HFFc6 (cell line): ENCODE measurements around the gene SEC23A. TPM values are rescaled to one million over a fixed set of nuclear protein-coding genes. Genes with fewer than 3 reads are reported as not detected.
A peak's percentile ranks its signal among the peaks of the same experiment; 100 is the strongest.
"Not testable (repeated sequence)": the region's sequence is repeated elsewhere in the genome, so short reads cannot be mapped to it uniquely, and the experiment has no call there.

Experiments used
- DNase-seq: peaks from one replicate; pipeline ENCODE4 v3.0.0-alpha.2; 2018
- H3K27ac Mint-ChIP-seq: 2 replicates; pipeline ENCODE4 v1.8.0; 2020; ENCODE audit warnings: mild to moderate bottlenecking, mixed read lengths
- H3K27me3 Mint-ChIP-seq: 2 replicates; pipeline ENCODE4 v1.8.0; 2021; ENCODE audit warnings: mild to moderate bottlenecking, moderate library complexity, mixed read lengths; ENCODE audit not compliant: insufficient read depth
- H3K36me3 Mint-ChIP-seq: 2 replicates; pipeline ENCODE4 v1.8.0; 2021; ENCODE audit warnings: low read depth, mixed read lengths
- H3K4me1 Mint-ChIP-seq: 2 replicates; pipeline ENCODE4 v1.8.0; 2020; ENCODE audit warnings: low read depth, mixed read lengths
- H3K4me3 Mint-ChIP-seq: 2 replicates; pipeline ENCODE4 v1.8.0; 2020; ENCODE audit warnings: mild to moderate bottlenecking, moderate library complexity, mixed read lengths
- H3K9me3 Mint-ChIP-seq: 2 replicates; pipeline ENCODE4 v1.8.0; 2020; ENCODE audit warnings: mild to moderate bottlenecking, mixed read lengths
- total RNA-seq, 6 experiments: library from RNA; stranded (reverse); fragmentation: NEBNext Ultra II Directional; extraction: Animal tissue kit (Norgen Biotek cat#: 25700); gene quantifications; 2 replicates in 1 of 6; 3 replicates in 5 of 6; pipeline ENCODE4 v1.2.3, GENCODE V29; 2021
- TF ChIP-seq, protein P1 (sequence below): fragments of 200-600 bp; sonication (generic); IDR thresholded peaks from 2 replicates; pipeline ENCODE4 v1.5.0; 2021; ENCODE audit warnings: antibody characterized with exemption, mild to moderate bottlenecking

Gene SEC23A
- total RNA-seq, 6 experiments from 2014 or later = 199 to 255 (median 241) TPM

DNA sequence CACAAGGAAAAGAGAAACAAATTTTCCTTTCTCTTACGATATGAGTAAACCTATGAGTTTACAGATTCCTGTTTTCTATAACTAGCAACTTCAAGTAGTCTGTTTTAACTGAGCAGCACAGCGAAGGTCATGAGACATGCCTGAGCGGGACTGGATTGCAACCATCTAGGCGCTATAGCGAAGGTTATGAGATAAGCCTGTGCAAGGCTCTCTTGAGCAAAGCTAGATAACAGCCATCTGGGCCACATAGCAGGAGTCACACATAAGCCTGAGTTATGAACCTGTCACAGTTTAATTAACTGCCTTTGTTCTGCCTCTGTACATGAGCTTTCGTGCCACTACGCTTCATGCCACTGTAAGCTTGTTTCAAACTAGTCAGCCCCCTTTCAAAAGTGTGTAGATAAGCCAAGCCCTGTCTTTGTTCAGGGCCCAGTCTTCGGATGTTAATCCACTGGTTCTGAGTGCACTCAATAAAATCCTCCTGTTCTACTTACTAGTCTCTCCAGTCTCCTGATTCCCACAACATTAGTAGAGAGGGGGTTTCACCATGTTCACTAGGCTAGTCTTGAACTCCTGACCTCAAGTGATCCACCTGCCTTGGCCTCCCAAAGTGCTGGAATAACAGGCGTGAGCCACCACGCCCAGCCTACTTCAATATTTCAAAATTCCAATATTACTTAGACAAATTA, 47.1 kb downstream of the SEC23A start:
- H3K36me3 Mint-ChIP-seq = peaks cover 72% of the 10 kb centered on the region

DNA sequence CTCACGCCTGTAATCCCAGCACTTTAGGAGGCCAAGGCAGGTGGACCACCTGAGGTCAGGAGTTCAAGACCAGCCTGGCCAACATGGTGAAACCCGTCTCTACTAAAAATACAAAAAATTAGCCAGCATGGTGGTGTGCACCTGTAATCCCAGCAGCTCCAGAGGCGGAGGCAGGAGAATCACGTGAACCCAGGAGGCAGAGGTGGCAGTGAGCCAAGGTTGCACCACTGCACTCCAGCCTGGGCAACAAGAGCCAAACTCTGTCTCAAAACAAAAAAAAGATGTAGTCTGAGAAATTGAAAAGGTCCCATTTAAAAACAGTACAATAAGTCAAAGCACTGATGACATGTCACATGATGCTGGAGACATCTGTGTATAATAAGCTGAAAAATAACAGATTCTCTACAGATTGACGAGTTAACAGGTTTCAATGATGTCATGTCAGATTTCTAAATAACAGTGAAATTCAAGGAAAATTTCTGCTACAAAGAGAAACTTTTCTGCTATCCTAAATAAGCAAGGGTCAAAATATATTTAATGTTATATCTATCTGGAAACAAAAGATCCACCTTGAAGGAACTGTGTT, 50.1 kb downstream of the SEC23A start:
- not testable (repeated sequence) for H3K27ac Mint-ChIP-seq, H3K9me3 Mint-ChIP-seq, H3K27me3 Mint-ChIP-seq, H3K4me3 Mint-ChIP-seq, DNase-seq
- Mint-ChIP-seq H3K4me1 (peaks cover 29% of the 10 kb centered on the region), H3K36me3 (peaks cover 67% of the 10 kb centered on the region)

More for the DNA sequence above, 47.1 kb downstream of the SEC23A start:
- Mint-ChIP-seq H3K9me3 (peaks cover 9% of the 10 kb centered on the region), H3K27me3 (no peaks in the 10 kb centered on the region), H3K27ac (no peak overlapping the region), H3K4me1 (peaks cover 28% of the 10 kb centered on the region), H3K4me3 (no peak overlapping the region)
- DNase-seq = no peak
- TF ChIP-seq, protein P1, sequence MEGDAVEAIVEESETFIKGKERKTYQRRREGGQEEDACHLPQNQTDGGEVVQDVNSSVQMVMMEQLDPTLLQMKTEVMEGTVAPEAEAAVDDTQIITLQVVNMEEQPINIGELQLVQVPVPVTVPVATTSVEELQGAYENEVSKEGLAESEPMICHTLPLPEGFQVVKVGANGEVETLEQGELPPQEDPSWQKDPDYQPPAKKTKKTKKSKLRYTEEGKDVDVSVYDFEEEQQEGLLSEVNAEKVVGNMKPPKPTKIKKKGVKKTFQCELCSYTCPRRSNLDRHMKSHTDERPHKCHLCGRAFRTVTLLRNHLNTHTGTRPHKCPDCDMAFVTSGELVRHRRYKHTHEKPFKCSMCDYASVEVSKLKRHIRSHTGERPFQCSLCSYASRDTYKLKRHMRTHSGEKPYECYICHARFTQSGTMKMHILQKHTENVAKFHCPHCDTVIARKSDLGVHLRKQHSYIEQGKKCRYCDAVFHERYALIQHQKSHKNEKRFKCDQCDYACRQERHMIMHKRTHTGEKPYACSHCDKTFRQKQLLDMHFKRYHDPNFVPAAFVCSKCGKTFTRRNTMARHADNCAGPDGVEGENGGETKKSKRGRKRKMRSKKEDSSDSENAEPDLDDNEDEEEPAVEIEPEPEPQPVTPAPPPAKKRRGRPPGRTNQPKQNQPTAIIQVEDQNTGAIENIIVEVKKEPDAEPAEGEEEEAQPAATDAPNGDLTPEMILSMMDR = no peak

DNA sequence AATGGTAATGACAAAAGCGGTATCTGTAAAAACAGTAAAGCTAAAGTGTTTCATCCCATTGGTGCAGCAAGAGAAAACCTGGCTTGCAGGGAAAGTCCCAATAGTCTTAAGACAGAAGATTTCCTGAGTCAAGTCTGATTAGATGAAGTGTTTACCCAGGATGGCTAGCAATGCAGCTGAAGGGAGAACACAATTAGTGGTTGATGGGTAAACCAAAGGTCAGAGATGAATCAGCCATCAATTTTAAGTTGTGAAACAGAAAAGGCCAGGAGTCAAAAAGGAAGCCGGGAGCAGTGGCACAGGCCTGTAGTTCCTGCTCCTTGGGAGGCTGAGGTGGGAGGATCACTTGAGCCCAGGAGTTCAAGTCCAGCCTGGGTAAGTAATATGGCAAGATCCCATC, 52.6 kb downstream of the SEC23A start:
- Mint-ChIP-seq H3K4me3 (peak overlapping the region; percentile 15), H3K27me3 (no peaks in the 10 kb centered on the region), H3K4me1 (peaks cover 29% of the 10 kb centered on the region), H3K27ac (peak overlapping the region; percentile 85), H3K36me3 (peaks cover 70% of the 10 kb centered on the region), H3K9me3 (no peaks in the 10 kb centered on the region)
- peak; percentile 86 for DNase-seq
- TF ChIP-seq, protein P1 = no peak

DNA sequence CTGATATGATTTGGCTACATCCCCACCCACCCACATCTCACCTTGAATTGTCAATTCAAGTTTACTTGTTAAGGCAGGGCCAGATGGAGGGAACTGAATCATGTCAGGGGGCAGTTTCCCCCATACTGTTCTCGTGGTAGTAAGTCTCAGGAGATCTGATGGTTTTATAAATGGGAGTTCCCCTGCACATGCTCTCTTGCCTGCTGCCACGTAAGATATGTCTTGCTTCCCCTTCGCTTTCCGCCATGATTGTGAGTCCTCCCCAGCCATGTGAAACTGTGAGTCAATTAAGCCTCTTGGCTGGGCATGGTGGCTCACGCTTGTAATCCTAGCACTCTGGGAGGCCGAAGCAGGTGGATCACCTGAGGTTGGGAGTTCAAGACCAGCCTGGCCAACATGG, 57.1 kb downstream of the SEC23A start:
- H3K4me3 Mint-ChIP-seq, H3K27me3 Mint-ChIP-seq, H3K9me3 Mint-ChIP-seq, DNase-seq: not testable (repeated sequence)
- Mint-ChIP-seq H3K36me3 (peaks cover 49% of the 10 kb centered on the region), H3K27ac (peak overlapping the region; percentile 48; the same call in 1 of the 2 replicates), H3K4me1 (peaks cover 11% of the 10 kb centered on the region)

DNA sequence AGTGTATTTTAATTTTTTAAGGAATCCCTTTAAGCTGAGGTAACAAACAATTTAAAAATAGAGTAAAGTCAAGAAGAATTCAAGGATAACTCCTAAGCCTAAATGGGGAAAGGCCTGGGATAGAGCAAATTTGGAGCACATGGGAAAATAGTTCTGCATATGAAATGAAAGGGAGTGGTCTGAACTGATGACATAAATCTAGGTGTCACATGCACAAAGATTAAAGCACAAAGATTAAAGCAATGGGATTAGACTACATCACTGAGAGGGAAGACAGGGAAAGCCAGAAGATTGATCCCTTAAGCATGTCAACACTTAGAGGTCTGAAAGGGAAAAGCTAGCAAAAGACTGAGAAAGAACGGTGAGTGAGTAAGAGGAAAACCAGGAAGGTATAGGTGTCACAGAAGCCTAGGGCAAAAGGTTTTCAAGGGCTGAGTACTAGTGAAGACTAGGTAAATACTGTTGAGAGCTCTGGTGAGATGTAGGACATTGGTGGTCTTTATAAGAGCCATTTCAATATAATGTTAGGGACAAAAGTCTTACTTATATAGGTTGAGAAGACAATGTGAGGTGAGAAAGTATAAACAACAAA, 59.6 kb downstream of the SEC23A start:
- H3K27me3 Mint-ChIP-seq = no peaks in the 10 kb centered on the region
- H3K9me3 Mint-ChIP-seq = no peaks in the 10 kb centered on the region
- no peak for DNase-seq
- H3K4me1 Mint-ChIP-seq = no peaks in the 10 kb centered on the region
- peak overlapping the region; percentile 1; the same call in 1 of the 2 replicates for H3K27ac Mint-ChIP-seq
- peaks cover 49% of the 10 kb centered on the region for H3K36me3 Mint-ChIP-seq
- no peak overlapping the region for H3K4me3 Mint-ChIP-seq
- TF ChIP-seq, protein P1 = no peak

DNA sequence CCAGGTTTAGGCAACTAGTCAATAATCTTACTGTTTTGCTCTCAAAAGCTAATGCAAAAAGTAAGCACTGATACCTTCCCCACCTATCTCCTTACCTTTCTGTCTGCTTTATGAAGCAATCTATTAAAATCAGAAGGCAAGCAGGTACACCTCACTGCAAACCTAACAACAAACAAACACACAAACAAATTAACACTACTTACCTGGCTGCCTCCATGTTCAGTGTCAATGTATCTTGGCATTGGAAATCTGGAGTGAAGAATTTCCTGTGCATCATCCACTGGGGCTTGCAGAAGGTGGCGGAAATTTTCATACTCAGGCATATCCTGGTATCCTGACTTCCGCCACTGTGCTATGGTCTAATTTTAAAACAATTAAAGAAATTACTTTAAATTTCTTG, 62.5 kb downstream of the SEC23A start:
- H3K9me3 Mint-ChIP-seq = no peaks in the 10 kb centered on the region
- no peak for DNase-seq
- H3K36me3 Mint-ChIP-seq = peaks cover 32% of the 10 kb centered on the region
- no peaks in the 10 kb centered on the region for H3K4me1 Mint-ChIP-seq
- H3K27me3 Mint-ChIP-seq = no peaks in the 10 kb centered on the region; the same call in 1 of the 2 replicates
- TF ChIP-seq, protein P1 = no peak
- H3K4me3 Mint-ChIP-seq = no peak overlapping the region
- H3K27ac Mint-ChIP-seq = no peak overlapping the region
